ENCODE data around the gene ACTL6A.
"Not testable (repeated sequence)": the region's sequence is repeated elsewhere in the genome, so short reads cannot be mapped to it uniquely, and the experiment has no call there.

Gene ACTL6A
- 20.8 to 86.9 (median 45.6) reads per million in 9 experiments for total RNA-seq

DNA sequence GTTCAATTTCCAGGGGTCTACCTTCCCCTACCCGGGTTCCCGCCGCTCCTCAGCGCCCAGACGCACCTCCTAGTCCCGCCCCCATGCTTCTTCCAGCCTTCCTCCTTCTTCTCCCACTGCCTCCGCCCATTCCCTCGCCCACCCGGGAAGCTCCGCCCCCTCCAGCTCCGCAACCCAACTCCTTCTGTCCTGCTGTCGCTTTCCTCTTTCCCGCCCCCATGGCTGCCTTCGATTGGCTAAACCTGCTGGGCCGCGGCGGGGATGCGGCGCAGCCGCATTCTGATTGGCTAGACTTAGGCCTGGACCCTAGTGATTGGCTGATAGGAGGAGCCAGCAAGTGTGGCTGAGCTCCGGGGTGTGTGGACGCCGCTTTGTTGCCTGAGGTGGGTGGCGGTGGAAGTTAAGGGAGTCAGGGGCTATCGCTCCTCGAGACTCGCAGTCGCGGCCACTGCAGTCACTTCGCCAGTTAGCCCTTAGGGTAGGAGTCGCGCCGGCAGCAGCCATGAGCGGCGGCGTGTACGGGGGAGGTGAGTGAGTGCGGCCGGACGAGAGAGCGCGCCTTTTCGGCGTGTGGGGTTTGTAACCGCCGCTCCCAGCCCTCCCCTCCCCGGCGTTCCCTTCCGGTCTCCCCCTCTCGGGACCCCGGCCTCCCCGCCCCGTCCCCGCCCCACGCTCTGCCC lies at the start of gene ACTL6A:
Gene ACTL6A (plus strand): TSS at position 336 of the 680 bp plus-strand sequence. CDS start 167 bp downstream, at position 503.
- Mint-ChIP-seq H3K36me3 (ENCODE audit: insufficient read depth) (peaks cover 8% of the 10 kb centered on the region), H3K27me3 (no peaks in the 10 kb centered on the region), H3K9me3 (no peaks in the 10 kb centered on the region), H3K4me1 (ENCODE audit: low read depth in 2 of 2) (peaks cover 17 to 24% of the 10 kb centered on the region in 2 donors), H3K4me3 (peak within 1 kb of the TSS; percentile 95), H3K27ac (peak within 1 kb of the TSS; percentile 73 to 87)
- DNase-seq (peak; percentile 93 to 94 (median 94)), ATAC-seq (replicated peaks) (peak; percentile 91)

- no peak for ATAC-seq (replicated peaks)
- Mint-ChIP-seq H3K36me3 (ENCODE audit: insufficient read depth) (peaks cover 3% of the 10 kb centered on the region), H3K27ac (no peak overlapping the region), H3K4me3 (no peak overlapping the region), H3K27me3 (peaks cover 23 to 28% of the 10 kb centered on the region in 2 donors), H3K9me3 (peaks cover 9 to 22% of the 10 kb centered on the region in 2 donors), H3K4me1 (ENCODE audit: low read depth in 2 of 2) (no peaks in the 10 kb centered on the region)
- no peak for DNase-seq
These were observed 48.9 kb upstream of the ACTL6A start for GRCh38 chr3:179513862-179514261.

- not testable (repeated sequence) for ATAC-seq (replicated peaks); H3K4me3 Mint-ChIP-seq; DNase-seq; H3K36me3 Mint-ChIP-seq (ENCODE audit: insufficient read depth); H3K4me1 Mint-ChIP-seq (ENCODE audit: low read depth in 2 of 2); H3K27ac Mint-ChIP-seq
- peaks cover 9 to 22% of the 10 kb centered on the region in 2 donors for H3K9me3 Mint-ChIP-seq
- H3K27me3 Mint-ChIP-seq: peaks cover 19 to 23% of the 10 kb centered on the region in 2 donors
These were observed 46.1 kb upstream of the ACTL6A start for GRCh38 chr3:179516461-179517251.

- H3K9me3 Mint-ChIP-seq: no peaks in the 10 kb centered on the region
These were observed 36.2 kb upstream of the ACTL6A start for GRCh38 chr3:179526482-179526881.

DNA sequence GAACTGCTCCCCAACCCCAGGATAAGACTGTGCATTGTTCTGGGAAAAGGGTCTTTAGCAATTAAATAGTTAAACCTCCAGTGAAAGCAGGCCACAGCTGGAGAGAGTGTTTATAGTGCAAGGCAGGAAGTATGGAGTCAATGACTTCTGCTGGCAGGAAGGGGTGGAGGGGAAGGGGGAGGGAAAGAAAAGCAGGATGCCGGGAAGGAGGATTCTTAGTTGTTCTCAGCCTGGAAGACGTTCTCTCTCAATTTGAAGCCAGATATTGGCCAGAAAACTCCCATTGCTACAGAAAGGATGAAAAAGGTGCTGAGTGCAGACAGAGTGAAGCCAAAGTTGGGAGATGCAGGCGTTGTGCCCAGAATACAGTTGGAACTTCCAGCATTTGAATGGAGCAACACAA lies 35.7 kb upstream of the ACTL6A start:
- H3K27me3 Mint-ChIP-seq: peaks cover 0 to 22% of the 10 kb centered on the region in 2 donors
- H3K36me3 Mint-ChIP-seq (ENCODE audit: insufficient read depth): no peaks in the 10 kb centered on the region
- H3K4me3 Mint-ChIP-seq: no peak overlapping the region
- no peaks in the 10 kb centered on the region for H3K4me1 Mint-ChIP-seq (ENCODE audit: low read depth in 2 of 2)
- no peaks in the 10 kb centered on the region for H3K9me3 Mint-ChIP-seq
- no peak overlapping the region for H3K27ac Mint-ChIP-seq
- no peak for ATAC-seq (replicated peaks)
- DNase-seq: no peak

More at GRCh38 chr3:179526482-179526881, 36.2 kb upstream of the ACTL6A start:
- ATAC-seq (replicated peaks) (no peak), DNase-seq (no peak)
- no peak overlapping the region for H3K4me3 Mint-ChIP-seq
- no peak overlapping the region for H3K27ac Mint-ChIP-seq
- peaks cover 0 to 22% of the 10 kb centered on the region in 2 donors for H3K27me3 Mint-ChIP-seq
- H3K4me1 Mint-ChIP-seq (ENCODE audit: low read depth in 2 of 2): no peaks in the 10 kb centered on the region
- no peaks in the 10 kb centered on the region for H3K36me3 Mint-ChIP-seq (ENCODE audit: insufficient read depth)

DNA sequence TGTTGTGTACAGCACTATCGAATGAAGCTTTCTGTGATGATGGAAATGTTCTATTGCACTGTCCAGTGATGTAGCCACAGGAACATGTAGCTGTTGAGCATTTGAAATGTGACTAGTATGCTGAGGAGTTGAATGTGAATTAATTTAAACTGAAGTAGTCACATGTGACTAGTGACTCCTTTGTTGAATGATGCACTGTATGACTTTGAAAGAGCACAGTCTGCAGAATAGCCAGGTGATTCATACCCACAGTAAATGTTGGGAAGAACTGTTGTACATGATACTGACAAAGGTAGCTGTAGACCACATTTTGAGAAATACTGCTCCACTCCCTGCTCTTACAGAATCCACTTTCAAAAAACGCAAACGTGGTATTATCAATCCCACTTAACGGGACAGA lies 34.0 kb upstream of the ACTL6A start:
- Mint-ChIP-seq H3K36me3 (ENCODE audit: insufficient read depth) (no peaks in the 10 kb centered on the region), H3K27me3 (peaks cover 4 to 22% of the 10 kb centered on the region in 2 donors), H3K27ac (no peak overlapping the region), H3K4me3 (no peak overlapping the region), H3K9me3 (no peaks in the 10 kb centered on the region), H3K4me1 (ENCODE audit: low read depth in 2 of 2) (no peaks in the 10 kb centered on the region)
- ATAC-seq (replicated peaks) (no peak), DNase-seq (no peak)

DNA sequence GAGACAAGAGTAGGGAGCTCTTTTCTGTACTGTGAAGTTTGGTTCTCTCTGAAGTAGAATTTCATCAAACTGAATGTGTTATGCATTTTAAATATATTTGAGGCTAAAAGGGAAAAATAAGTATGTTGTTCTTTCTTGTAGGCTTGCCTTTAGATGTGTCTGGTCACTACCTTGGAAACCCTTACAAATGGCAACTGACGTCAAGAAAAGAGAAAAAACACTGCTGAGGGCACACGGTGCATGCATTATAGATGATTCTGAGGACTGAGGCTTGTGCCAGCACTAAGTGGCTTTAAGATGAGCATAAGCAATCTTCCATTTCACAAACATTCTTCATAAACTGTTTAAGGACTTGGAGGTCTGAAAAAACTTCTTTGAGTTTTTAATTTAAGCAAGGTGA lies 31.1 kb upstream of the ACTL6A start:
- Mint-ChIP-seq H3K27ac (no peak overlapping the region), H3K27me3 (peaks cover 7 to 14% of the 10 kb centered on the region in 2 donors), H3K4me1 (ENCODE audit: low read depth in 2 of 2) (no peaks in the 10 kb centered on the region), H3K36me3 (ENCODE audit: insufficient read depth) (no peaks in the 10 kb centered on the region), H3K9me3 (no peaks in the 10 kb centered on the region), H3K4me3 (no peak overlapping the region)
- no peak for ATAC-seq (replicated peaks)
- no peak for DNase-seq

GRCh38 chr3:179533274-179533673 lies 29.5 kb upstream of the ACTL6A start:
- H3K27ac Mint-ChIP-seq: no peak overlapping the region
- no peaks in the 10 kb centered on the region for H3K9me3 Mint-ChIP-seq
- H3K36me3 Mint-ChIP-seq (ENCODE audit: insufficient read depth): no peaks in the 10 kb centered on the region
- DNase-seq (no peak), ATAC-seq (replicated peaks) (no peak)
- H3K4me1 Mint-ChIP-seq (ENCODE audit: low read depth in 2 of 2): no peaks in the 10 kb centered on the region
- H3K27me3 Mint-ChIP-seq: peaks cover 7 to 14% of the 10 kb centered on the region in 2 donors
- no peak overlapping the region for H3K4me3 Mint-ChIP-seq

DNA sequence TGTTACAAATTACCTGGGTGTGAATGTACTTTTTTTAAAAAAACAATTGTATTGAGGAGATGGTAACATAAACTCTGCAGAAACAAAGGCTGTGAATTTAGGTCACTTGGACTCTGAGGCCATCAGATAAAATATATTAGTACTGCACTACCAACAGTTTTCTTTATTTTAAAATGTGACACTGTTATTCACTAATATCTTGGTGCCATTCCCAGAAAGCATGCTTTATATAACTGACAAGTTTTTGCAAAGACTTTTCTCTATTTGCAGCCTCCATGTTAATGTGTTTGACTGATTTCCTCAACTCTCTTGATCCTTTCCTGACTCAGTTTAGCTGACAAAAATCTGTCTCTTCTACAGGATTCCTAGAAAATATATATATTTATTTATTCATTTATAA lies 26.5 kb upstream of the ACTL6A start:
- Mint-ChIP-seq H3K4me3 (no peak overlapping the region), H3K27me3 (peaks cover 7 to 14% of the 10 kb centered on the region in 2 donors), H3K4me1 (ENCODE audit: low read depth in 2 of 2) (no peaks in the 10 kb centered on the region), H3K27ac (no peak overlapping the region), H3K9me3 (no peaks in the 10 kb centered on the region), H3K36me3 (ENCODE audit: insufficient read depth) (no peaks in the 10 kb centered on the region)
- DNase-seq (no peak), ATAC-seq (replicated peaks) (no peak)

DNA sequence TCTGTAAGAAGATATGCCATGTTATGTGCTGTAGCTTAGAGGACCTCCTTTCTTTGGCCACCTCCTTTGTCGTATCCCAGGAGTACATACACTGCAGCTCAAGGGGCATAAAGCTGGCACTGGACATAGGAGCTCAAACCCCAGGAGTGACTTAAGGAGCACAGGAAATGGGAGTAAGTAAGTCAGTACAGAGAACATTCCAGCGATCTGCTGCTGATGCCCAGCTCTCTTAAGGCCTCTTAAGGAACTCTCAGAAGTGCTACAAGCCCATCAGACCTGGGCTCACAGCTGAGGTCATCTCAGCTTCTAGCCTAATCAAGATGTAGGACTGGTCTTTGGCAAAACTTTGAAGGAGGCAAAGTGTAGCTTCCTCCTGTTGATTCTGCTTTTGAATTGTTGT lies 21.6 kb upstream of the ACTL6A start:
- DNase-seq (no peak), ATAC-seq (replicated peaks) (no peak)
- no peaks in the 10 kb centered on the region for H3K9me3 Mint-ChIP-seq
- no peaks in the 10 kb centered on the region for H3K4me1 Mint-ChIP-seq (ENCODE audit: low read depth in 2 of 2)
- peaks cover 0 to 5% of the 10 kb centered on the region in 2 donors for H3K27me3 Mint-ChIP-seq
- no peaks in the 10 kb centered on the region for H3K36me3 Mint-ChIP-seq (ENCODE audit: insufficient read depth)
- H3K4me3 Mint-ChIP-seq: no peak overlapping the region
- H3K27ac Mint-ChIP-seq: no peak overlapping the region

DNA sequence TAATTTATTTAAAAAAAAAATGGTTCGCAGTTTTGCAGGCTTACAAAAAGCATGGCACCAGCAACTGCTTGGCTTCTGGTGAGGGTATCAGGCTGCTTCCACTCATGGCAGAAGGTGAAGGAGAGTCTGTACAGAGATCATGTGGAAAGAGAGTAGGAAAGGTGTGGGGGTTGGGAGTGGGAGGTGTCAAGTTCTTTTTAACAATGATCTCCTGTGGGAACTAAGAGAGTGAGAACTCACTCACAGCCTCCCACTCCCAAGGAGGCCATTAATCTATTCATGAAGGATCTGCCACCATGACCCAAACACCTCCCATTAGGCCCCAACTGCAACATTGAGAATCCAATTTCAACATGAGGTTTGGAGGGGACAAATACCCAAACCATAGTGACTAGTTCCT lies 21.1 kb upstream of the ACTL6A start:
- Mint-ChIP-seq H3K36me3 (ENCODE audit: insufficient read depth) (no peaks in the 10 kb centered on the region), H3K4me1 (ENCODE audit: low read depth in 2 of 2) (no peaks in the 10 kb centered on the region)
- no peak for DNase-seq

GRCh38 chr3:179542375-179542774 lies 20.4 kb upstream of the ACTL6A start:
- DNase-seq: no peak
- no peaks in the 10 kb centered on the region for H3K4me1 Mint-ChIP-seq (ENCODE audit: low read depth in 2 of 2)
- H3K4me3 Mint-ChIP-seq: no peak overlapping the region
- H3K9me3 Mint-ChIP-seq: no peaks in the 10 kb centered on the region
- no peak for ATAC-seq (replicated peaks)
- H3K27ac Mint-ChIP-seq: no peak overlapping the region
- peaks cover 0 to 5% of the 10 kb centered on the region in 2 donors for H3K27me3 Mint-ChIP-seq
- H3K36me3 Mint-ChIP-seq (ENCODE audit: insufficient read depth): no peaks in the 10 kb centered on the region

More for the DNA sequence above, 21.1 kb upstream of the ACTL6A start:
- H3K27ac Mint-ChIP-seq: no peak overlapping the region
- no peak for ATAC-seq (replicated peaks)
- no peaks in the 10 kb centered on the region for H3K9me3 Mint-ChIP-seq
- H3K27me3 Mint-ChIP-seq: peaks cover 0 to 5% of the 10 kb centered on the region in 2 donors
- H3K4me3 Mint-ChIP-seq: no peak overlapping the region

- H3K9me3 Mint-ChIP-seq: no peaks in the 10 kb centered on the region
- H3K27me3 Mint-ChIP-seq: peaks cover 0 to 5% of the 10 kb centered on the region in 2 donors
- H3K27ac Mint-ChIP-seq: no peak overlapping the region
- no peak overlapping the region for H3K4me3 Mint-ChIP-seq
- H3K36me3 Mint-ChIP-seq (ENCODE audit: insufficient read depth): no peaks in the 10 kb centered on the region
- no peaks in the 10 kb centered on the region for H3K4me1 Mint-ChIP-seq (ENCODE audit: low read depth in 2 of 2)
- DNase-seq (no peak), ATAC-seq (replicated peaks) (no peak)
These were observed 17.6 kb upstream of the ACTL6A start for GRCh38 chr3:179544981-179545645.

Data from effector memory CD8-positive, alpha-beta T cell (primary cell).